GM23248 (cell line): ENCODE results near the gene VPS8. TPM values are rescaled to one million over a fixed set of nuclear protein-coding genes. Genes with fewer than 3 reads are reported as not detected.
"Not testable (repeated sequence)": the region's sequence is repeated elsewhere in the genome, so short reads cannot be mapped to it uniquely, and the experiment has no call there.

ENCODE experiments used
- DNase-seq: peaks from one replicate; pipeline ENCODE4 v3.0.0-alpha.2; 2015
- H2AFZ ChIP-seq: fragments of 200-600 bp; sonication (generic); 2 replicates; pipeline ENCODE4 v1.6.1; 2016; ENCODE audit warnings: antibody characterized with exemption
- H3F3A ChIP-seq: fragments of 200-600 bp; sonication (generic); 2 replicates; pipeline ENCODE4 v1.6.1; 2016; ENCODE audit warnings: mild to moderate bottlenecking, antibody characterized with exemption, mixed run types; ENCODE audit not compliant: insufficient read depth
- H3K27ac ChIP-seq: fragments of 200-600 bp; sonication (generic); 2 replicates; pipeline ENCODE4 v1.5.1; 2016; ENCODE audit warnings: mild to moderate bottlenecking
- H3K27me3 ChIP-seq: fragments of 200-600 bp; sonication (generic); replicated peaks from 2 replicates; pipeline ENCODE4 v1.6.1; 2016; ENCODE audit warnings: mild to moderate bottlenecking; ENCODE audit not compliant: insufficient read depth
- H3K36me3 ChIP-seq: fragments of 200-600 bp; sonication (generic); 2 replicates; pipeline ENCODE4 v1.6.1; 2016; ENCODE audit warnings: low read depth, mild to moderate bottlenecking
- H3K4me1 ChIP-seq: fragments of 200-600 bp; sonication (generic); 2 replicates; pipeline ENCODE4 v1.6.1; 2016; ENCODE audit warnings: mild to moderate bottlenecking; ENCODE audit not compliant: insufficient read depth
- H3K4me2 ChIP-seq: fragments of 200-600 bp; sonication (generic); one replicate; pipeline ENCODE4 v1.6.1; 2016; ENCODE audit warnings: mild to moderate bottlenecking; ENCODE audit not compliant: unreplicated experiment
- H3K4me3 ChIP-seq: fragments of 200-600 bp; sonication (generic); 2 replicates; pipeline ENCODE4 v1.5.1; 2016; ENCODE audit warnings: mild to moderate bottlenecking
- H3K79me2 ChIP-seq: fragments of 200-600 bp; sonication (generic); 2 replicates; pipeline ENCODE4 v1.6.1; 2016; ENCODE audit warnings: mild to moderate bottlenecking; ENCODE audit not compliant: insufficient read depth
- H3K9ac ChIP-seq: fragments of 200-600 bp; sonication (generic); 2 replicates; pipeline ENCODE4 v1.6.1; 2016; ENCODE audit warnings: mild to moderate bottlenecking
- H3K9me2 ChIP-seq: fragments of 200-600 bp; sonication (generic); 2 replicates; pipeline ENCODE4 v1.6.1; 2016; ENCODE audit warnings: mixed run types, mild to moderate bottlenecking, moderate library complexity; ENCODE audit not compliant: insufficient read depth
- H3K9me3 ChIP-seq: fragments of 200-600 bp; sonication (generic); one replicate; pipeline ENCODE4 v1.6.1; 2017; ENCODE audit warnings: low read depth
- H4K20me1 ChIP-seq: fragments of 200-600 bp; sonication (generic); 2 replicates; pipeline ENCODE4 v1.6.0; 2016; ENCODE audit not compliant: insufficient read depth
- EZH2 ChIP-seq: fragments of 200-600 bp; sonication (generic); IDR thresholded peaks from 2 replicates; pipeline ENCODE4 v1.6.1; 2018; ENCODE audit warnings: antibody characterized with exemption, mild to moderate bottlenecking; ENCODE audit not compliant: insufficient read depth, poor library complexity, severe bottlenecking
- EZH2phosphoT487 ChIP-seq: fragments of 200-600 bp; sonication (generic); IDR thresholded peaks from 2 replicates; pipeline ENCODE4 v1.6.1; 2018; ENCODE audit warnings: antibody characterized with exemption, moderate library complexity, mild to moderate bottlenecking, low read depth; ENCODE audit not compliant: insufficient read depth
- WGBS, 2 experiments: methylation state at CpG; one replicate each; pipeline ENCODE4 v1.1.6; 2015 to 2017; ENCODE audit warnings: low lambda C conversion rate in 2 of 2, low coverage in 1 of 2; ENCODE audit errors: missing lambda C conversion rate in 2 of 2; 5-methylcytosine and 5-hydroxymethylcytosine counted together
- in situ Hi-C: fragments of 300-500 bp; cut with MboI; formaldehyde crosslinking; loops from 2 replicates; pipeline ENCODE4 v1.15.0; 2020
- polyA plus RNA-seq: library from polyadenylated mRNA; unstranded; fragments of >200 nt; fragmentation: Nextera tagmentation; extraction: Ambion mirVana; gene quantifications from 2 replicates; pipeline ENCODE4 v1.2.1, GENCODE V29; 2016
- total RNA-seq: library from RNA; depleted of rRNA; stranded (reverse); fragments of >200 nt; shearing (Covaris generic); gene quantifications from 2 replicates; pipeline ENCODE4 v1.2.3, GENCODE V29; 2014

VPS8 gene
- total and polyA plus RNA-seq, 2 experiments from 2014 or later = 17.8 to 45.5 TPM

- Histone ChIP-seq H3K79me2 (no peaks in the 10 kb centered on the region), H3K4me2 (no peak overlapping the region), H3K27me3 (no peaks in the 10 kb centered on the region), H3K9me2 (no peaks in the 10 kb centered on the region), H4K20me1 (no peaks in the 10 kb centered on the region), H3K9ac (no peak overlapping the region), H3K4me3 (no peak overlapping the region), H3K4me1 (no peaks in the 10 kb centered on the region), H2AFZ (no peak overlapping the region), H3F3A (no peaks in the 10 kb centered on the region), H3K36me3 (peaks cover 8% of the 10 kb centered on the region; the same call in 1 of the 2 replicates), H3K9me3 (no peaks in the 10 kb centered on the region), H3K27ac (no peak overlapping the region)
- 81 to 89% methylated on average over 5 of the region's 5 CpGs for WGBS, 2 experiments
- in situ Hi-C loops = no loop called here
- DNase-seq = no peak
- TF ChIP-seq EZH2phosphoT487 (no peak), EZH2 (no peak)
Observed at GRCh38 chr3:184899953-184900595, 88.1 kb downstream of the VPS8 start.

DNA sequence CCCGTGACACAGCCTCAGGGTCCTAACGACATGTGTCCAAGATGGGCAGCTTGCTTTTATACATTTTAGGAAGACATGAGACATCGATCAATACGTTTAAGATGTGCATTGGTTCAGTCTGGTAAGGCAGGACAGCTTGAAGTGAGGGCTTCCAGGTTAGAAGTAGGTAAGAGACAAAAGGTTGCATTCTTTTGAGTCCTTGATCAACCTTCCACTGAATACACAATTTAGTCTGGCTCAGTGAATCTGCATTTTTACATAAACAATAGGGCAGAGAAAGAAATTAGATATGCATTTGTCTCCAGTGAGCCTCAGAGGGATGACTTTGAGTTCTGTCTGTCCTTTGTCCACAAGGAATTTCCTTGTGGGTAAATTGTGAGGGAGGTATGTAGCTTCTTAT lies 95.1 kb downstream of the VPS8 start:
- in situ Hi-C loops, H3K36me3 ChIP-seq, H3K27ac ChIP-seq, DNase-seq, H3K27me3 ChIP-seq, H4K20me1 ChIP-seq, H3K9ac ChIP-seq, H3K4me3 ChIP-seq, H3F3A ChIP-seq, H3K4me1 ChIP-seq, H3K9me3 ChIP-seq, H2AFZ ChIP-seq, H3K9me2 ChIP-seq, H3K79me2 ChIP-seq, H3K4me2 ChIP-seq: not testable (repeated sequence)
- WGBS, 2 experiments = 93 to 96% methylated on average over 4 of the region's 4 CpGs

DNA sequence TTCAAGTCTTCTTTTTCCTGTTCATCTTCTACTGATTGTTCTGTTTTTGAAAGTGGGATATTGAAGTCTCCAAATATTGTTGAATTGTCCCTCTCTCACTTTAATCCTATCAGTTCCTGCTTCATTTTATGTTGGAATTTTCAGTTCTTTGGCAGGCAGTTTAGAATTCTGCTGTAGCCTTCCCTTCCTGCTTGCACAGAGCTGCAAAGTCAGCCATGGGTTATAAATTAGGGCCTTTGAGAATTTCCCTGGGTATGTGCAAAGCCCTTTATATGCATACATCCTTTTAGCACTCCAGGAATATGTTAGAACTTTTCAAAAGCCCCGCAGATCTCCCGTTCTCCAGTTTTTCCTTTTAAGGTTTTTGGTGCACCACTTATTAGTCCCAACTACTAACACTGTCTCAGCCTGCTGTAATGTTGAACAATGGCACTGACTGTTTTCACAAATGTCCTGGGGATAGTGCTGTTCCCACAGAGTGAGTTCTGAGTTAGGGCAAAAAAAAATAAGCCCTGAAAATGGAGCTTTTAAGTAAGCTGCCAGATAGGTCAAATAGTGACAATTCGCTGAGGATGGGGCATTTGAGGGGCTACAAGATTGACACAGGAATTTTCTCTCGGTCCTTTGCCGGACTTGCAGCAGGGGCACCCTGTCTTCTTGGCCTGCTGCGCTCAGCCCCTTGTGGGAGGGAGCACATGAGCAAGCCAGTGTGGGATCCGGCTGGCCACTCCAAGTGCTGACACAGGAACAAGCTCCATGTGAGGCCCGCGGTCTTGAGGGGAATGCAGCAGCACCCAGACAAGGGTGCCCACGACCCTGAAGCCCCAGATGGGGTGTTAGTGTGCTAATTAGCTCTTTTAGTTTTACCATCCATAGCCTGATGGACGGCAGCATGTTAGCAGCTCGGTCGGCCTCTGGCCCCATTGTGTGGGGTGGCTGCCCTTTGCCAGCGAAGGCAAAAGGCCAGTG lies 96.0 kb downstream of the VPS8 start:
- Histone ChIP-seq H3K79me2 (no peaks in the 10 kb centered on the region), H3K4me3 (no peak overlapping the region), H3K9ac (no peak overlapping the region), H3K9me3 (no peaks in the 10 kb centered on the region), H3K27me3 (no peaks in the 10 kb centered on the region), H2AFZ (no peak overlapping the region), H3K36me3 (peaks cover 7% of the 10 kb centered on the region; the same call in 1 of the 2 replicates), H3K4me2 (no peak overlapping the region), H4K20me1 (no peaks in the 10 kb centered on the region), H3K27ac (no peak overlapping the region), H3K4me1 (no peaks in the 10 kb centered on the region), H3F3A (no peaks in the 10 kb centered on the region), H3K9me2 (no peaks in the 10 kb centered on the region)
- in situ Hi-C loops = no loop called here
- TF ChIP-seq EZH2phosphoT487 = no peak
- TF ChIP-seq EZH2 = no peak
- WGBS, 2 experiments = 89 to 90% methylated on average over 13 to 14 of the region's 14 CpGs
- no peak for DNase-seq

GRCh38 chr3:184908859-184909258 lies 96.9 kb downstream of the VPS8 start:
- Histone ChIP-seq H3K9ac (no peak overlapping the region), H3K27ac (no peak overlapping the region), H3K79me2 (no peaks in the 10 kb centered on the region), H2AFZ (no peak overlapping the region), H3F3A (no peaks in the 10 kb centered on the region), H4K20me1 (no peaks in the 10 kb centered on the region), H3K9me2 (no peaks in the 10 kb centered on the region), H3K9me3 (no peaks in the 10 kb centered on the region), H3K36me3 (peaks cover 7% of the 10 kb centered on the region; the same call in 1 of the 2 replicates), H3K4me1 (no peaks in the 10 kb centered on the region), H3K4me3 (no peak overlapping the region), H3K27me3 (no peaks in the 10 kb centered on the region), H3K4me2 (no peak overlapping the region)
- no peak for TF ChIP-seq EZH2phosphoT487
- TF ChIP-seq EZH2 = no peak
- in situ Hi-C loops = no loop called here
- DNase-seq = no peak
- WGBS, 2 experiments = 81 to 88% methylated on average over 4 of the region's 4 CpGs
